ENCODE data around the gene SMIM41.

DNA sequence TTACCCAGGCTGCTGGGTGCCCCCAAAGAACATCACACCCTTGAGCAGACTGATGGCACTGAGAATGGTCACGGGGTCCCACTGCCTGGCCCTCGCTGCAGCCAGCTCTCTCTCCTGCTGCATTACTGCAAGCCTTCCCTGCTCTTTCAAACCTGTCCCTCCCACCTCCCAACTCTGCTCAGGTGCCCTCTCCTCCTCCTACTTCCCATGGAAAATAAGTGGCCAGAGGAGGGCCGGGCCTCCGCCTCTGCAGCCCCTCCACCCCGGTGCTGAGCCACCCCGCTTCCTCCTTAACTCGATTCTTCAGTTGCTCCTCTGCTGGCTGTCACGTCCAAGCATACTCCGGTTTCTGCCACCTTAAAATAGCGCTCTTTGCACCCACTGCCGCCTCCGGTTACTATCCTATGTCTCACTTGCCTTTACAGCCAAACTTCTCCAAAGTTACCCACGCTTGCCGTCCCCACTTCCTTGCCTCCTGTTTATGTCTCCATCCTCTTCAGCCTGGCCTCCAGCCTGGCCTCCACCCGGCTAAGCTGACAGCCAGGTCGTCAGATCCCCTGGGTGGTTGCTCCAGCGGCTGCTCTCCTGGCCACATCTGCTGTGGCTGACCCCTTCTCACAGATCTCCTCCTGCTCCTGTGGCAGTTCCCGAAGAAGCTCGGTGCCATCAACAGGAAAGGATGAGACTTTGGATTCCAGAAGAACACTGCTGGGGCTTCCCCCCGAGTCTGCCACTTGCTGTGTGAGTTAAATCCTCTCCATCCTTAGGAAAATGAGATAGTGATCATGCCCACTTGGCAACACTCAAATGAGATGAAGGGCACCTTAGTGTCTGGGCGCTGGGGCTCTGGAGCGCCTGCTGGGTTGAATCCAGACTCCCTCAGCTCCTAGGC is 7.7 kb downstream of the SMIM41 start:
- TF ChIP-seq, protein P1, sequence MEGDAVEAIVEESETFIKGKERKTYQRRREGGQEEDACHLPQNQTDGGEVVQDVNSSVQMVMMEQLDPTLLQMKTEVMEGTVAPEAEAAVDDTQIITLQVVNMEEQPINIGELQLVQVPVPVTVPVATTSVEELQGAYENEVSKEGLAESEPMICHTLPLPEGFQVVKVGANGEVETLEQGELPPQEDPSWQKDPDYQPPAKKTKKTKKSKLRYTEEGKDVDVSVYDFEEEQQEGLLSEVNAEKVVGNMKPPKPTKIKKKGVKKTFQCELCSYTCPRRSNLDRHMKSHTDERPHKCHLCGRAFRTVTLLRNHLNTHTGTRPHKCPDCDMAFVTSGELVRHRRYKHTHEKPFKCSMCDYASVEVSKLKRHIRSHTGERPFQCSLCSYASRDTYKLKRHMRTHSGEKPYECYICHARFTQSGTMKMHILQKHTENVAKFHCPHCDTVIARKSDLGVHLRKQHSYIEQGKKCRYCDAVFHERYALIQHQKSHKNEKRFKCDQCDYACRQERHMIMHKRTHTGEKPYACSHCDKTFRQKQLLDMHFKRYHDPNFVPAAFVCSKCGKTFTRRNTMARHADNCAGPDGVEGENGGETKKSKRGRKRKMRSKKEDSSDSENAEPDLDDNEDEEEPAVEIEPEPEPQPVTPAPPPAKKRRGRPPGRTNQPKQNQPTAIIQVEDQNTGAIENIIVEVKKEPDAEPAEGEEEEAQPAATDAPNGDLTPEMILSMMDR (conservative IDR thresholded peaks at IDR 0.05 in 1 of 2, IDR thresholded peaks at IDR 0.05 in 1 of 2; ENCODE audit: low read depth in 1 of 2, low read length in 2 of 2): no peak
- TF ChIP-seq EZH2 (IDR thresholded peaks at IDR 0.05; ENCODE audit: low read length, missing control alignments): no peak
